HepG2 (cell line): Measurements from ENCODE around the gene NAT14. TPM values are rescaled to one million over a fixed set of nuclear protein-coding genes. Genes with fewer than 3 reads are reported as not detected.

Source experiments
- ATAC-seq: fragments of 200-7000 bp; cut with Tn5 transposase; 3 replicates; pipeline ENCODE4 v1.9.1; 2020; ENCODE audit warnings: mild to moderate bottlenecking, moderate library complexity
- BruUV-seq: library from RNA; stranded (reverse); fragments of 400-500 nt; replicated peaks from 2 replicates; lab custom pipeline; 2021; lab: Mats Ljungman, UMichigan
- CTCF ChIA-PET: fragments of 300-600 bp; formaldehyde crosslinking; extraction: SDS; loops from one replicate; lab custom pipeline; 2021; ENCODE audit warnings: low total read pairs, inconsistent platforms, low intra/inter-chr PET ratio; lab: Yijun Ruan, JAX
- POLR2A ChIA-PET: fragments of 350-600 bp; sonication (Branson Sonifier 250); formaldehyde crosslinking; loops from one replicate; lab custom pipeline; 2020; ENCODE audit warnings: antibody characterized with exemption, inconsistent platforms; lab: Yijun Ruan, JAX
- DNase-seq: peaks from one replicate; pipeline ENCODE4 v3.0.0-alpha.2; 2015; ENCODE audit warnings: low spot score
- FAIRE-seq: peaks from 3 replicates; lab custom pipeline; 2011; peaks lifted over from hg19 to GRCh38; lab: Jason Lieb, UNC
- H2AFZ ChIP-seq: one replicate; pipeline ENCODE4 v1.6.1; 2011; ENCODE audit warnings: low read length, inconsistent platforms
- H3K27ac ChIP-seq: fragments of 300-600 bp; 3 replicates; pipeline ENCODE4 v1.8.0; 2011; ENCODE audit warnings: mixed run types, mild to moderate bottlenecking, mixed read lengths, low read length, inconsistent platforms; ENCODE audit not compliant: insufficient read depth; ENCODE audit errors: extremely low read length
- H3K27me3 ChIP-seq, 2 experiments: fragments of 200-600 bp in 1 of 2; 2 replicates in 1 of 2; 3 replicates in 1 of 2; pipeline versions ENCODE4 v1.6.0 to v1.8.0; 2011; ENCODE audit warnings: low read length in 2 of 2, mild to moderate bottlenecking in 2 of 2, moderate library complexity in 2 of 2, inconsistent platforms in 1 of 2; ENCODE audit not compliant: insufficient read depth in 2 of 2, control insufficient read depth in 1 of 2
- H3K36me3 ChIP-seq, 2 experiments: fragments of 200-600 bp in 1 of 2; replicated peaks in 1 of 2; 2 replicates in 1 of 2; 3 replicates in 1 of 2; pipeline versions ENCODE4 v1.5.1 to v1.8.0; 2011; ENCODE audit warnings: low read length in 2 of 2, inconsistent platforms in 1 of 2; ENCODE audit not compliant: insufficient read depth in 2 of 2, control insufficient read depth in 1 of 2
- H3K4me1 ChIP-seq: 2 replicates; pipeline ENCODE4 v1.5.1; 2012; ENCODE audit warnings: low read length, inconsistent platforms; ENCODE audit not compliant: insufficient read depth
- H3K4me2 ChIP-seq: 2 replicates; pipeline ENCODE4 v1.6.0; 2011; ENCODE audit warnings: low read depth, low read length, inconsistent platforms
- H3K4me3 ChIP-seq, 3 experiments: fragments of 200-600 bp in 1 of 3; sonication (generic), shearing (Covaris generic) in 1 of 3; replicated peaks in 1 of 3; 2 replicates each; pipeline ENCODE4 v1.5.1; 2011 to 2016; ENCODE audit warnings: low read length in 3 of 3, inconsistent platforms in 2 of 3, low read depth in 2 of 3, mild to moderate bottlenecking in 2 of 3, control low read depth in 1 of 3, mixed read lengths in 1 of 3; ENCODE audit not compliant: insufficient read depth in 1 of 3
- H3K79me2 ChIP-seq: one replicate; pipeline ENCODE4 v1.6.1; 2011; ENCODE audit warnings: low read length, inconsistent platforms; ENCODE audit not compliant: insufficient read depth
- H3K9ac ChIP-seq: 2 replicates; pipeline ENCODE4 v1.6.0; 2011; ENCODE audit warnings: mild to moderate bottlenecking, low read depth, low read length, inconsistent platforms; ENCODE audit not compliant: insufficient read depth
- H3K9me3 ChIP-seq: 2 replicates; pipeline ENCODE4 v1.5.1; 2012; ENCODE audit warnings: mild to moderate bottlenecking, low read length
- H4K20me1 ChIP-seq: 2 replicates; pipeline ENCODE4 v1.6.0; 2011; ENCODE audit warnings: inconsistent platforms, mild to moderate bottlenecking, low read length, moderate library complexity; ENCODE audit not compliant: insufficient read depth
- AFF4 ChIP-seq: sonication (generic); formaldehyde crosslinking; IDR thresholded peaks from 2 replicates; pipeline ENCODE4 v1.4.0; 2020; ENCODE audit warnings: missing genetic modification reagents
- CREB3 ChIP-seq: sonication (generic); formaldehyde crosslinking; IDR thresholded peaks from 2 replicates; pipeline ENCODE4 v1.5.0; 2020; ENCODE audit warnings: missing genetic modification reagents
- JUND ChIP-seq: sonication (generic); formaldehyde crosslinking; IDR thresholded peaks from 2 replicates; pipeline ENCODE4 v1.8.0; 2022; ENCODE audit warnings: mild to moderate bottlenecking, missing genetic modification reagents
- MTF2 ChIP-seq: sonication (generic); formaldehyde crosslinking; IDR thresholded peaks from 2 replicates; pipeline ENCODE4 v1.5.0; 2020; ENCODE audit warnings: missing genetic modification reagents, borderline replicate concordance
- NCOA2 ChIP-seq: sonication (generic); formaldehyde crosslinking; IDR thresholded peaks from 2 replicates; pipeline ENCODE4 v1.8.0; 2022; ENCODE audit warnings: inconsistent platforms
- TBL1XR1 ChIP-seq: fragments of 150-350 bp; IDR thresholded peaks from 2 replicates; pipeline ENCODE4 v1.6.1; 2014; ENCODE audit warnings: borderline replicate concordance, low read length; ENCODE audit not compliant: partially characterized antibody
- WIZ ChIP-seq: sonication (generic); formaldehyde crosslinking; IDR thresholded peaks from 2 replicates; pipeline ENCODE4 v1.5.1; 2020; ENCODE audit warnings: mild to moderate bottlenecking, missing genetic modification reagents
- ZNF180 ChIP-seq: sonication (generic); formaldehyde crosslinking; IDR thresholded peaks from 2 replicates; pipeline ENCODE4 v1.4.0; 2020; ENCODE audit warnings: low read depth, missing genetic modification reagents, borderline replicate concordance
- ZNF367 ChIP-seq: sonication (generic); formaldehyde crosslinking; IDR thresholded peaks from 2 replicates; pipeline ENCODE4 v1.4.0; 2020; ENCODE audit warnings: missing genetic modification reagents, borderline replicate concordance
- WGBS: methylation state at CpG from one replicate; pipeline ENCODE4 v1.1.6; 2017; ENCODE audit warnings: low lambda C conversion rate; 5-methylcytosine and 5-hydroxymethylcytosine counted together
- in situ Hi-C: cut with HindIII; loops from 2 replicates; pipeline ENCODE4 v1.10.0; 2017; ENCODE audit warnings: low pct_unique_long_range_greater_than_20kb; ENCODE audit not compliant: extremely low pct_ligation_motif_present
- intact Hi-C: fragments of 100-400 bp; cut with micrococcal nuclease; formaldehyde crosslinking; loops from one replicate; pipeline ENCODE4 v1.10.0; 2022; ENCODE audit not compliant: unreplicated experiment
- polyA plus RNA-seq, 8 experiments: library from polyadenylated mRNA; depleted of rRNA in 3 of 8; stranded (reverse) in 7 of 8; unstranded in 1 of 8; fragments of >200 nt; fragmentation: Illumina TruSeq in 4 of 8; extraction: Trizol in 4 of 8; gene quantifications; 2 replicates each; pipeline versions ENCODE4 v1.2.1 to v1.2.3, GENCODE V29; 2011 to 2016; ENCODE audit warnings: low read depth in 4 of 8, missing spikeins in 1 of 8, mixed read lengths in 1 of 8; ENCODE audit not compliant: insufficient read depth in 1 of 8
- total RNA-seq, 5 experiments: library from RNA; depleted of rRNA; stranded (reverse); fragments of >200 nt; fragmentation: Illumina TruSeq; extraction: Trizol; gene quantifications; 2 replicates each; pipeline ENCODE4 v1.2.3, GENCODE V29; 2016; ENCODE audit warnings: low read depth in 1 of 5
- TF ChIP-seq, protein P1 (sequence below): sonication (generic); formaldehyde crosslinking; IDR thresholded peaks from 2 replicates; pipeline ENCODE4 v1.5.1; 2020; ENCODE audit warnings: mild to moderate bottlenecking, moderate library complexity, missing genetic modification reagents
- TF ChIP-seq, protein P2 (sequence below): IDR thresholded peaks from 2 replicates; pipeline ENCODE4 v1.6.1; 2016; ENCODE audit warnings: missing biosample characterization, missing genetic modification reagents, low read depth
- TF ChIP-seq, protein P3 (sequence below): sonication (generic); formaldehyde crosslinking; IDR thresholded peaks from 2 replicates; pipeline ENCODE4 v1.5.0; 2020; ENCODE audit warnings: missing genetic modification reagents, mild to moderate bottlenecking, borderline replicate concordance

NAT14 gene
- total and polyA plus RNA-seq, 2 of the 13 experiments (the other 11 are each of a cell fraction or from before 2014, with no cell fraction given): 20.7 to 22.3 TPM

GRCh38 chr19:55508120-55508519 is 23.1 kb downstream of the NAT14 start:
- H3K27me3 ChIP-seq: peaks cover 2 to 22% of the 10 kb centered on the region in 2 experiments; a peak in 4 of 5 replicates
- POLR2A ChIA-PET: interaction anchor here (1.1 to 1.3 kb wide), 2 partner anchors 46 to 116 kb away, joined by 3 read pairs; partner anchors contain the start of genes ISOC2 and ZNF784
- ATAC-seq: no peak
- no peaks in the 10 kb centered on the region for H3K36me3 ChIP-seq
- BruUV-seq: no TSS peak
- no peak overlapping the region for H3K4me2 ChIP-seq
- TF ChIP-seq, protein P1, sequence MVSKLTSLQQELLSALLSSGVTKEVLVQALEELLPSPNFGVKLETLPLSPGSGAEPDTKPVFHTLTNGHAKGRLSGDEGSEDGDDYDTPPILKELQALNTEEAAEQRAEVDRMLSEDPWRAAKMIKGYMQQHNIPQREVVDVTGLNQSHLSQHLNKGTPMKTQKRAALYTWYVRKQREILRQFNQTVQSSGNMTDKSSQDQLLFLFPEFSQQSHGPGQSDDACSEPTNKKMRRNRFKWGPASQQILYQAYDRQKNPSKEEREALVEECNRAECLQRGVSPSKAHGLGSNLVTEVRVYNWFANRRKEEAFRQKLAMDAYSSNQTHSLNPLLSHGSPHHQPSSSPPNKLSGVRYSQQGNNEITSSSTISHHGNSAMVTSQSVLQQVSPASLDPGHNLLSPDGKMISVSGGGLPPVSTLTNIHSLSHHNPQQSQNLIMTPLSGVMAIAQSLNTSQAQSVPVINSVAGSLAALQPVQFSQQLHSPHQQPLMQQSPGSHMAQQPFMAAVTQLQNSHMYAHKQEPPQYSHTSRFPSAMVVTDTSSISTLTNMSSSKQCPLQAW: no peak
- no peak for TF ChIP-seq JUND (CRISPR knock-in tag)
- TF ChIP-seq ZNF180 (CRISPR knock-in tag): no peak
- no peak for TF ChIP-seq AFF4 (CRISPR knock-in tag)
- TF ChIP-seq ZNF367: no peak
- TF ChIP-seq, protein P2, sequence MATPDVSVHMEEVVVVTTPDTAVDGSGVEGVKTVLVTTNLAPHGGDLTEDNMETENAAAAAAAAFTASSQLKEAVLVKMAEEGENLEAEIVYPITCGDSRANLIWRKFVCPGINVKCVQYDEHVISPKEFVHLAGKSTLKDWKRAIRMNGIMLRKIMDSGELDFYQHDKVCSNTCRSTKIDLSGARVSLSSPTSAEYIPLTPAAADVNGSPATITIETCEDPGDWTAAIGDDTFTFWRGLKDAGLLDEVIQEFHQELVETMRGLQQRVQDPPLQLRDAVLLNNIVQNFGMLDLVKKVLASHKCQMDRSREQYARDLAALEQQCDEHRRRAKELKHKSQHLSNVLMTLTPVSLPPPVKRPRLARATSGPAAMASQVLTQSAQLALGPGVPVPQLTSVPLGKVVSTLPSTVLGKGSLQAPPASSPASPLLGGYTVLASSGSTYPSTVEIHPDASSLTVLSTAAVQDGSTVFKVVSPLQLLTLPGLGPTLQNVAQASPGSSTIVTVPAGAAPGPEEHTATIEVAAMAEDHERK (CRISPR knock-in tag): no peak
- no peak for TF ChIP-seq NCOA2 (CRISPR knock-in tag)
- TF ChIP-seq TBL1XR1: no peak
- TF ChIP-seq, protein P3, sequence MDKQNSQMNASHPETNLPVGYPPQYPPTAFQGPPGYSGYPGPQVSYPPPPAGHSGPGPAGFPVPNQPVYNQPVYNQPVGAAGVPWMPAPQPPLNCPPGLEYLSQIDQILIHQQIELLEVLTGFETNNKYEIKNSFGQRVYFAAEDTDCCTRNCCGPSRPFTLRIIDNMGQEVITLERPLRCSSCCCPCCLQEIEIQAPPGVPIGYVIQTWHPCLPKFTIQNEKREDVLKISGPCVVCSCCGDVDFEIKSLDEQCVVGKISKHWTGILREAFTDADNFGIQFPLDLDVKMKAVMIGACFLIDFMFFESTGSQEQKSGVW: no peak
- TF ChIP-seq CREB3 (CRISPR knock-in tag): no peak
- no peak for TF ChIP-seq WIZ (CRISPR knock-in tag)
- no peak for TF ChIP-seq MTF2 (CRISPR knock-in tag)
- no peaks in the 10 kb centered on the region for H3K79me2 ChIP-seq
- CTCF ChIA-PET: no interaction called here
- no peak overlapping the region for H3K9ac ChIP-seq
- no peak for FAIRE-seq
- H3K4me1 ChIP-seq: peaks cover 17% of the 10 kb centered on the region
- no peak for DNase-seq
- in situ Hi-C loops: no loop called here
- 5% methylated on average over 10 of the region's 10 CpGs for WGBS
- intact Hi-C loops: no loop called here
- no peak overlapping the region for H3K27ac ChIP-seq
- H2AFZ ChIP-seq: no peak overlapping the region
- no peaks in the 10 kb centered on the region for H3K9me3 ChIP-seq
- H4K20me1 ChIP-seq: no peaks in the 10 kb centered on the region
- H3K4me3 ChIP-seq: no peak overlapping the region
